Astrocyte of the cerebellum (primary cell): Measurements from ENCODE around the gene PPM1N.

ENCODE experiments used
- DNase-seq: peaks from one replicate; pipeline ENCODE4 v3.0.0-alpha.2; 2011; ENCODE audit warnings: low read depth
- H3K4me3 ChIP-seq: 2 replicates; pipeline ENCODE4 v1.5.1; 2011; ENCODE audit warnings: mild to moderate bottlenecking, low read depth, low read length, moderate library complexity
- in situ Hi-C: cut with HindIII; loops from 2 replicates; pipeline ENCODE4 v1.10.0; 2017; ENCODE audit warnings: low sequenced_read_pairs
- TF ChIP-seq, protein P1 (sequence below): IDR thresholded peaks from 2 replicates; pipeline ENCODE4 v1.5.1; 2012; ENCODE audit warnings: low read length, low read depth, moderate library complexity, mild to moderate bottlenecking; ENCODE audit errors: missing control alignments

PPM1N gene

GRCh38 chr19:45474606-45475521 lies 23.4 kb upstream of the PPM1N start:
- H3K4me3 ChIP-seq: no peak overlapping the region
- in situ Hi-C loops: no loop called here
- DNase-seq: no peak
- TF ChIP-seq, protein P1, sequence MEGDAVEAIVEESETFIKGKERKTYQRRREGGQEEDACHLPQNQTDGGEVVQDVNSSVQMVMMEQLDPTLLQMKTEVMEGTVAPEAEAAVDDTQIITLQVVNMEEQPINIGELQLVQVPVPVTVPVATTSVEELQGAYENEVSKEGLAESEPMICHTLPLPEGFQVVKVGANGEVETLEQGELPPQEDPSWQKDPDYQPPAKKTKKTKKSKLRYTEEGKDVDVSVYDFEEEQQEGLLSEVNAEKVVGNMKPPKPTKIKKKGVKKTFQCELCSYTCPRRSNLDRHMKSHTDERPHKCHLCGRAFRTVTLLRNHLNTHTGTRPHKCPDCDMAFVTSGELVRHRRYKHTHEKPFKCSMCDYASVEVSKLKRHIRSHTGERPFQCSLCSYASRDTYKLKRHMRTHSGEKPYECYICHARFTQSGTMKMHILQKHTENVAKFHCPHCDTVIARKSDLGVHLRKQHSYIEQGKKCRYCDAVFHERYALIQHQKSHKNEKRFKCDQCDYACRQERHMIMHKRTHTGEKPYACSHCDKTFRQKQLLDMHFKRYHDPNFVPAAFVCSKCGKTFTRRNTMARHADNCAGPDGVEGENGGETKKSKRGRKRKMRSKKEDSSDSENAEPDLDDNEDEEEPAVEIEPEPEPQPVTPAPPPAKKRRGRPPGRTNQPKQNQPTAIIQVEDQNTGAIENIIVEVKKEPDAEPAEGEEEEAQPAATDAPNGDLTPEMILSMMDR: no peak

DNA sequence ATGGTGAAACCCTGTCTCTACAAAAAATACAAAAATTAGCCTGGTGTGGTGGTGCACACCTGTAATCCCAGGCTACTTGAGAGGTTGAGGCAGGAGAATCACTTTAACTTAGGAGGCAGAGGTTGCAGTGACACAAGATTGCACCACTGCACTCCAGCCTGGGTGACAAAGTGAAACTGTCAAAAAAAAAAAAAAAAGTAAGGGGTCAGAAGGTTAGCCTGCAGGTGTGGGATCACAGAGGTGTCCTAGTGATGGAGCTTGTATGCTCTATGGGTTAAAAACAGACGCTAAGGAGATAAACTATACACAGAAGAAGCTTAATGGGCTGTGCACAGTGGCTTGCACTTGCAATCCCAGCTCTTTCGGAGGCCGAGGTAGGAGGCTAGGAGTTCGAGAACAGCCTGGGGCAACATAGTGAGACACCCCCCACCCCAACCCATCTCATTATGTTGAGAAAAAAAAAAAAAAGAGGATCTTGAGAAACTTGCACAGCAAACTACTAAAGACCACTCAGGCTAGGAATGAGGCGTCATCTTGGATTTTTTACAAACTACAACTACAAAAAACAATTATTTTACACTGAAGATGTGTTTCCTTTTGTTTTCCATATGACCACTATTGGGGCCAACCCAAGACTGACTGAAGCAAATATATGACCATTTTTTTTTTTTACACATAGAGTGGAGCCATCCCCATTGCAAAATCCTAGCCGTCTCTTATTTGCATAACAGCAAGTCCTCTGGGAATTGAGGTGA lies 22.5 kb upstream of the PPM1N start:
- TF ChIP-seq, protein P1: no peak
- no peak overlapping the region for H3K4me3 ChIP-seq
- in situ Hi-C loops: no loop called here
- DNase-seq: peak; percentile 57

DNA sequence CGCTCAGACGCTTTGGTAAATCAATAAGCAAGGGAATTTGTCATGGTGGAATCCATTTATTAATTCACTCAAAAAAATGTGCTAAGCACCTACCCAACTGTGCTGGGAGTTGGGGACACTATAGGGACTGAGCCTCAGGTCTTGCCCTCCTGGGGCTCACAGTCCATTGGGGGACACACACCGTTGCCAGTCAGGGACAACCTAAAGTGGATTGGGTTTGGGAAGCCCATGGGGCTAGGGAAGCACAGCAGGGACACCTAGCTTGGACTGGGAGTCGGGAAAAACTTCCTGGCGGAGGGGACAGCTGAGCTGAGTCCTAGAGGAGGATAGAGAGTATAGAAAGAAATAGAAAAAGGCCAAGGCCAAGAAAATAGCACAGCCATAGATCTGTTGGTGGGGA lies 21.9 kb upstream of the PPM1N start:
- DNase-seq: no peak
- H3K4me3 ChIP-seq: no peak overlapping the region
- in situ Hi-C loops: no loop called here
- TF ChIP-seq, protein P1: no peak

GRCh38 chr19:45477186-45477585 lies 21.1 kb upstream of the PPM1N start:
- no peak for DNase-seq
- in situ Hi-C loops: no loop called here
- no peak overlapping the region for H3K4me3 ChIP-seq
- TF ChIP-seq, protein P1: no peak

DNA sequence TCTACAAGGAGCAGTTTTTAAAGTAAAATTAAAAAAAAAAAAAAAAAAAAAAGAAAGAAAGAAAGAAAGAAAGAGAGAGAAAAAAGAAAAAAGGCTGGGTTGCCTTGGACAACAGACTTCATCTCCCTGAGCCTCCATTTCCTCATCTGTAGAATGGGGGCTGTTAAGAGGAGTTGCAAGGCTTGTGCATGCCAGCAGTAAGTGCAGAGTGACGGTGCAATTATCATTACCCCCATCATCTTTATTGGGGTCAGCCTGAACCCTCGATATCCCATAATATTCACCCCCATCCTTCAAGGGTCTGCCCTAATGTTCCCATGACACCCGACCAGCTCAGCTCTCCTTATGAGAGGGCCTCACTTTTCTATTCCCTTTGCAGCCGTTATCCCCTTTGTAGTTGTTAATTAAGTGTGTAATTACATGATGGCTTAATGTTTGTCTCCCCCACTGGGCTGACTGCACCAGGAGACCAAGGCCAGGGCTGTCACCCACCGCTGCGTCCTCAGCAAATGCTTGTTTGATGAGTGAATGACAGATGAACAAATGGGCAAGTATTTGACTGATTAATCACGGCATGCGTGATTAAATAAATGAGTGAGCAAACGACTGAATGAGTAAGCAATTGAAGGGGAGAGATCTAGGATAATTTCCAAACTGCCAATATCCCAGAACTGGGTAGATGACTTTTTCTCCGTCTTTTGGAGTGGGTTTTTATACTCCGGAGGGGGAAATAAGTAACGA lies 20.4 kb upstream of the PPM1N start:
- in situ Hi-C loops: no loop called here
- no peak for DNase-seq
- H3K4me3 ChIP-seq: peak overlapping the region; percentile 43
- TF ChIP-seq, protein P1: no peak
